Measurements from ENCODE around the gene TMSB10. TPM values are rescaled to one million over a fixed set of nuclear protein-coding genes. Genes with fewer than 3 reads are reported as not detected.
A peak's percentile ranks its signal among the peaks of the same experiment; 100 is the strongest.

Gene TMSB10
- total and polyA plus RNA-seq, 2 experiments from 2014 or later = 2,879 to 2,904 TPM

- Histone ChIP-seq H3K4me2 (peak overlapping the region; percentile 76), H2AFZ (no peak overlapping the region)
- TF ChIP-seq EZH2phosphoT487 (IDR thresholded peaks at IDR 0.05; ENCODE audit: low read depth, severe bottlenecking, unreplicated experiment) = no peak
- TF ChIP-seq EZH2 (IDR thresholded peaks at IDR 0.05; ENCODE audit: borderline replicate concordance) = no peak
- TF ChIP-seq CTCF (IDR thresholded peaks at IDR 0.05; ENCODE audit: poor library complexity) = no peak
Measured at GRCh38 chr2:84925336-84925723, 19.9 kb downstream of the TMSB10 start.

GRCh38 chr2:84925724-84926376 is 20.4 kb downstream of the TMSB10 start:
- no peak overlapping the region for H3K4me3 ChIP-seq
- DNase-seq (ENCODE audit: low spot score) = peak; percentile 96
- H4K20me1 ChIP-seq (ENCODE audit: insufficient read depth, poor library complexity, severe bottlenecking) = no peaks in the 10 kb centered on the region
- no peaks in the 10 kb centered on the region for H3K36me3 ChIP-seq (replicated peaks; ENCODE audit: insufficient read depth, low read depth)
- no peaks in the 10 kb centered on the region for H3K9me3 ChIP-seq (ENCODE audit: low read depth)
- no peaks in the 10 kb centered on the region for H3K79me2 ChIP-seq
- TF ChIP-seq CTCF (IDR thresholded peaks at IDR 0.05; ENCODE audit: poor library complexity) = peak; percentile 98
- no peak for TF ChIP-seq EZH2 (IDR thresholded peaks at IDR 0.05; ENCODE audit: borderline replicate concordance)
- 6% methylated on average over 34 of the region's 34 CpGs for WGBS (ENCODE audit: low lambda C conversion rate, missing lambda C conversion rate)
- H3K4me2 ChIP-seq = peak overlapping the region; percentile 76
- no peaks in the 10 kb centered on the region for H3K27me3 ChIP-seq
- peak overlapping the region; percentile 43 for H2AFZ ChIP-seq
- H3K27ac ChIP-seq = no peak overlapping the region
- H3K4me1 ChIP-seq (ENCODE audit: insufficient read depth) = peaks cover 6% of the 10 kb centered on the region
- no peaks in the 10 kb centered on the region for H3K9me2 ChIP-seq (replicated peaks; ENCODE audit: insufficient read depth)

More at GRCh38 chr2:84925336-84925723, 19.9 kb downstream of the TMSB10 start:
- Histone ChIP-seq H3K9me2 (replicated peaks; ENCODE audit: insufficient read depth) (no peaks in the 10 kb centered on the region), H3K36me3 (replicated peaks; ENCODE audit: insufficient read depth, low read depth) (no peaks in the 10 kb centered on the region), H3K4me3 (no peak overlapping the region), H3K27ac (no peak overlapping the region), H3K27me3 (no peaks in the 10 kb centered on the region), H4K20me1 (ENCODE audit: insufficient read depth, poor library complexity, severe bottlenecking) (no peaks in the 10 kb centered on the region), H3K79me2 (no peaks in the 10 kb centered on the region), H3K9me3 (ENCODE audit: low read depth) (no peaks in the 10 kb centered on the region), H3K4me1 (ENCODE audit: insufficient read depth) (peaks cover 8% of the 10 kb centered on the region)
- WGBS (ENCODE audit: low lambda C conversion rate, missing lambda C conversion rate) = 96% methylated on average over 2 of the region's 2 CpGs
- DNase-seq (ENCODE audit: low spot score) = no peak

GRCh38 chr2:84927275-84927627 is 21.8 kb downstream of the TMSB10 start:
- Histone ChIP-seq H3K9me2 (replicated peaks; ENCODE audit: insufficient read depth) (no peaks in the 10 kb centered on the region), H3K79me2 (no peaks in the 10 kb centered on the region), H2AFZ (no peak overlapping the region), H4K20me1 (ENCODE audit: insufficient read depth, poor library complexity, severe bottlenecking) (no peaks in the 10 kb centered on the region), H3K4me3 (no peak overlapping the region), H3K36me3 (replicated peaks; ENCODE audit: insufficient read depth, low read depth) (no peaks in the 10 kb centered on the region), H3K9me3 (ENCODE audit: low read depth) (no peaks in the 10 kb centered on the region), H3K4me1 (ENCODE audit: insufficient read depth) (peaks cover 6% of the 10 kb centered on the region), H3K27me3 (no peaks in the 10 kb centered on the region), H3K4me2 (no peak overlapping the region), H3K27ac (no peak overlapping the region)
- no peak for TF ChIP-seq EZH2 (IDR thresholded peaks at IDR 0.05; ENCODE audit: borderline replicate concordance)
- no peak for TF ChIP-seq EZH2phosphoT487 (IDR thresholded peaks at IDR 0.05; ENCODE audit: low read depth, severe bottlenecking, unreplicated experiment)
- TF ChIP-seq CTCF (IDR thresholded peaks at IDR 0.05; ENCODE audit: poor library complexity) = no peak
- DNase-seq (ENCODE audit: low spot score) = no peak
- WGBS (ENCODE audit: low lambda C conversion rate, missing lambda C conversion rate) = 49% methylated on average over 3 of the region's 3 CpGs
